ENCODE measurements around the gene WDFY4.

The WDFY4 gene

DNA sequence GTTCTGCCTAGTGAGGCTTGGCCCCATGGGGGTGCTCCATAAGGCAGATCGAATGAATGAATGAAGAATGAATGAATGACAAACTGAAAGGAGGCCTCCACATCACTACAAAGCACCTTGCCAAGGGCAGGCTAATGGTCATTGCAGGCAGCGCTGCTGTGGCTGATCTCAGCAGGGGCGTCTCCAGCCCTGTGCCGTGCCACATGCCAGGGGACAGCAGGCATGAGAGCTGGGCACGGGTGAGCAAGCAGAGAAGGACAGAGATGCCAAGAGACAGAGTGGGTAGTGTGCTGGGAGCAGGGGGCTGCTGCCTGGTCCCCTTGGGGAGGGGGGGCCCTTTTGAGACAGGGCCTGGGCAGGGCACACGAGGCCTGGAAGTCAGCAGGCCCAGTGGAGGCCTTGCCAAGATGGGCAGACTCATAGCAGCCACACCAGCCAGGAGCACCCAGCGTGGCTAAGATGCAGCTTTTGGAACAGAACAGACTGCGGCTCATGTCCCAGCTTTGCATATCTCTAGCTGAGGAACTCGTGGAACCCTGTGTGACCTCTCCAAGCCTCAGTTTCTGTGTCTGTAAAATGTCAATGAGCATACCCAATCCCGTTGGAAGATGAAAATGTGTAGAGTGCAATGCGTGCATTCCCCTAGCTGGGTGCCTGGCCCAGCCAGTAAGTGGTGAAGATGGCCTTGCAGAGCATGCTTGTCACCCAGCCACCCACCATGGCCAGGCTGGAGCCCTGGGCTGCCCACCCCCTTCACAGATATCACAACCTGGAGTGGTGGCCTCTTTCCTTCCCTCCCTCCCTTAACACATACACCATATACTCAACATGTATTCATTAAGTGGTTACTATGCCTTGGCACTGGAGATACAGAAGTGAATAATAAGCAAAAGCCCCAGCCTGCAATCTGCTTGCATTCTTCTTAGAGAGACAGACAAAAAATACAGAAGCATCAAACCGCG lies 316.0 kb downstream of the WDFY4 start:
- DNase-seq: no peak

GRCh38 chr10:49001402-49001801 lies 316.7 kb downstream of the WDFY4 start:
- DNase-seq: no peak

- no peak for DNase-seq
Measured at GRCh38 chr10:49001870-49002672, 317.4 kb downstream of the WDFY4 start.

- DNase-seq: no peak
Measured at GRCh38 chr10:49005270-49005669, 320.6 kb downstream of the WDFY4 start.

GRCh38 chr10:49007129-49007528 lies 322.5 kb downstream of the WDFY4 start:
- no peak for DNase-seq

GRCh38 chr10:49008091-49008490 lies 323.4 kb downstream of the WDFY4 start:
- peak; percentile 58 for DNase-seq

DNA sequence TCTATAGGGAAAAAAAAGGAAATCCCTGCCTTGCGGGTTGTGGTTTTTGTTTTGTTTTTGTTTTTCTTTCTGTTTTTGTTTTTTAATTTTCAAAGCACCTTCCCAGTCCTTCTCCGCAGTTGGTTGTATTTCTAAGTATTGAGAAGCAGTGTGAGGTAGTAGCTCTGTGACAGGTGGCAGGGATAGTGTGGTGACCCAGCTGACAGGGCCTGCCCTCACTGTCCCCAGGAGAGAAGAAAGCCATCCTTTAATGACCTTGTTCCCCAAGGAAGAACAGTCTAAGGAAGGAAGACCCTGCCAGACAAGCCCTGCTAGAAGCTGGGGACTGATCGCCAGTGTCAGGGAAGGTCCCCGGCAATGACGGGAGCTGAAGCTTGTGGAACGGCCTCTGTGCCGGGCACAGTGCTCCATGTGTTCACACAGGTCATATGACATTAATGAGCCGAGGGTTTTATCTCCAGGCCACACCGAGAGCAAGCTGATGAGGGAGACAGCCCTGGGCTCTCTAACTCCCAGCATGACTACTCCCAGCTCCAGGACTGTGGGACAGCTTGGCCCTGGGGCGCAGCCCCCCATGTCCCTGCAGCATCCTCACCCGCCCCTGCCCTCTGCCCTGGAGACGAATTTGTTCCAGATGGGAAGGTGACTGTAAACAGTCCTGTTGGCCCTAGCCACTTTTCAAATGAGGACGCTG lies 324.0 kb downstream of the WDFY4 start:
- DNase-seq: no peak

DNA sequence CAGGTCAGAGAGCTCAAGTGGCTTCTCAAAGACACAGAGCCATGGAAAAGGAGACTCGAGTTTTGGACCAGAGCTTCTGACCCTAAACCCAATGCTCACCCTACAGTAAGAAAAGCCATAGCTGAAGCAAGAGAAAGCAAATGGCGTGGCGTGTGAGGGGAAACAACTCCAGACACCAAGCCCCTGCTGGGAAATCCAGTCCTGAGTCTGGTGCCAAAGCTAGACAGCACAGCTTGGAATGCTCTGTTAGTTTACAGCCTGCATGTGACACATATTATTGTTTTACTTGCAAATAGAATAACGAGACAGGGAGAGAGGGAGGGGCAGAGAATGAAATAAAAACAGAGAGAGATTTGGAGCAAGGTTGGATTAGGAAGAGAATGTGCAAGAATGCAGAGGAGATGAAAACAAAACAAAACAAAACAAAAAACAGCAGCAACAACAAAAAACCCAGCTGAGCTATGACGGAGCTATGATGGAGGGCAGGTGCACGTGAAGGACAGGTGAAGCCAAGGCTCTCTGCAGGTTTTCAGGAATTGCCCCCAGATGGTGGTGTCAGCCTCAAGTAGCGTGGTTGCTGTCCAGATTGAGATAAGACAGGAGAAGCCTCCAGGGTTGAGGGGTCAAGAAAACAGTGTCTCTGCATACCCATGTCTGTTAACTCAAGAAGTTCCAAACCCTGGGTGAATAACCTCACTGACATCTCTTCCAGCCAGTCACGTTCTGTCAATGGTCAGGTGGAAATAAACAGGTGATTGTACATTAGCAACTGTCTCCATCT lies 324.7 kb downstream of the WDFY4 start:
- peak; percentile 52 for DNase-seq

DNA sequence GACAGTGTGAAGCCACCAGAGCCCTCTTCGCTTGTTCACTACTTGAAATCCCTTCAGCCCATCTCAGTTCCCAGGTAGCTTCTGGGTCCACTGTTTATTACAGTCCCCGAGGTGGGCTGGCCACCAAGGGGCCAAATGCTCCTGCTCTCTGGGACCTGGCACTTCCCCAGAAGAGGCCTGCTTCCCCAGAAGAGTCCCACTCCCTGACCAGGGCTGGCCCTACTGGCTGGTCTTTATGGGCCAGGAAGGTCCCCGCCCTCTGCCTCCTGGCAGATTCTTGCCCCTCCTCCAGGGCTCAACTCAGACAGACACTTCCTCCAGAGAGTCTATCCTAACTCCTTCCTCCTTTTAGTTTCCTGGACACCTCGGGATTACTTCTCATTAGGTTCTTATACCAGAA lies 325.6 kb downstream of the WDFY4 start:
- no peak for DNase-seq

- no peak for DNase-seq
Measured at GRCh38 chr10:49010865-49011264, 326.2 kb downstream of the WDFY4 start.

DNA sequence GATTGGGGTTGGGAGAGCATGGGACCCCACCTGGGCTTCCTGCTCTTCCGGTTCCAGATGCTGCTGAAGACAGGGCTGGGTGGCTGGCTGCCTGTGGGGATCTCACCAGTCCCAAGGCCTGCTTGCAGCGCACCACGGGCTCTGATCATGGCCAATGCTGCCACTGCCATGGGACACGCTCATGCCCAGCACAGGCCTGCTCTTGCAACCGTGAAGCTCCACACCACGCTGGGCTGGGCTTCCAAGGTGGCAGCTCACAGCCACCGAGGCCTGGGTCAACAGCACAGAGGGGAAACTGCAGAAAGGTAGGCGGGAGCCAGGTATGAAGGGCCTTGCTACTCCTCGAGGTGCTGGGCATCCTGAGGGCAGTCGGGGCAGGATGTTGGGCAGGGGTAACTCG lies 327.1 kb downstream of the WDFY4 start:
- DNase-seq: no peak

DNA sequence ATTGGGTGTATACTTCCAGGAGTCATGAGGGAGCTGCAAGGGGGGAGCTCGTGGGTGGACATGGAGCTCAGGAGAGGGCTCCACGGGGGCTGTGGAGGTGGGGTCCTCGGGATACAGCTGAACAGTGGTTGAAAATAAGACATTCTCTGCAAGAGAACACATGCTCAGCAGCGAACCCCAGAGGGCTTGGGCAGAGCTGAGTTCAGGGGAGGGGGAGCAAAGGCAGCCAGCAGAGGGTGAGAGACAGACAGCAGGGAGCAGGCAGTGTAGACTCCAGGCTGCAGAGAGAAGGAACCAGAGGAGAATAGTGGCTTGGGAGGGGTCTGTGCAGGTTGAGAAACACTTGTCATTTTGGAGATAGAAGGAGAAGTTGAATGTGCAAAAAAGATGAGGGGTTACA lies 327.9 kb downstream of the WDFY4 start:
- no peak for DNase-seq

GRCh38 chr10:49015700-49016099 lies 331.0 kb downstream of the WDFY4 start:
- DNase-seq: no peak

GRCh38 chr10:49021685-49022084 lies 337.0 kb downstream of the WDFY4 start:
- DNase-seq: no peak

- DNase-seq: no peak
Measured at GRCh38 chr10:49023071-49023470, 338.4 kb downstream of the WDFY4 start.

- peak; percentile 62 for DNase-seq
Measured at GRCh38 chr10:49023752-49024151, 339.1 kb downstream of the WDFY4 start.

GRCh38 chr10:49024484-49024883 lies 339.8 kb downstream of the WDFY4 start:
- no peak for DNase-seq

DNA sequence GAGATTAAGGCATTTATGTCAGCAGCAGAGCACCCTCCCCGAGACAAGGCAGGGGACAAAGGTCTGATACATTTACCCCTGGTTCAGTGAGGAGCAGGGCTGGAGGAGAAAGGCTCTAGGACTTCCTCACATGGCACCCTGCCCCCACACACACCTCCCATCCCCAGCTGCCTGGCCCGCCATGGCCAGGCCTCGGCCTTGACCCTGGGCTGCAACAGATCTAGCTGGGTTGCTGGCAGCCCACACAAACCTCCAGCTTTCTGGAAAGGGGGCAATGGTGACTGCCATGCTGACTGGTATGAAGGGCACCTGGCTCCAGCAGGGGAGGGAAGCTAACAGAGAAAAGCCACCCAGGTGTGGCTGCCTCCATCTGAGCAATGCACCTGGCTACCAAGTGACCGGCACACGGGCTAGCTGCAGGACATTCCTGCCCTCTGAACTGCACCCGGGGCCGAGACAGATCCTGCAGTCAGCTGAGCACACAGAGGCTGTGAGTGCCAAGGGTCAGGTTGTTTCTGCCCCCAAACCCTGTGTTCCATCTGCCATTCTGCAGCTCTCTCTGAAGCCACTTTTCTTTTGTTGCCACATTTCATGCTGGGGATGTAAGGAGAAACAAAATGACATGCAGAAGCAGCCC lies 340.8 kb downstream of the WDFY4 start:
- no peak for DNase-seq

DNA sequence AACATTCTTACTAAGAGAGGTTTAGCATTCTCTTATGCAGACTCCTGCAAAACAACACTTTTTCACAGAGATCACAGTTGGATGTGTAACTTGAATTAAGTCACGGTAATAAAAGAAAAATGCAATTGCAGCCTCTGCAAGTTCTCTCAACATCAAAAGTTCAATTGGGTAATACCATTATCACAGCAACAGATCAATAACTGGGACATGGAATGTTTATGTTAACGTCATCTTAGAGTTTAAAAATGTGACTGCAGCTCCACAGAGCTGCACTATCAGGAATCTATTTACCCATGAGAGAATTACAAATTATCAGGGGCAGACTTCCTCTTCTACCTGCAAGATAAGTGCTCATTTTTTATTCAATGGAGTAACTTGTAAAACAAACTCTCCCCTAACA lies 344.0 kb downstream of the WDFY4 start:
- no peak for DNase-seq

DNA sequence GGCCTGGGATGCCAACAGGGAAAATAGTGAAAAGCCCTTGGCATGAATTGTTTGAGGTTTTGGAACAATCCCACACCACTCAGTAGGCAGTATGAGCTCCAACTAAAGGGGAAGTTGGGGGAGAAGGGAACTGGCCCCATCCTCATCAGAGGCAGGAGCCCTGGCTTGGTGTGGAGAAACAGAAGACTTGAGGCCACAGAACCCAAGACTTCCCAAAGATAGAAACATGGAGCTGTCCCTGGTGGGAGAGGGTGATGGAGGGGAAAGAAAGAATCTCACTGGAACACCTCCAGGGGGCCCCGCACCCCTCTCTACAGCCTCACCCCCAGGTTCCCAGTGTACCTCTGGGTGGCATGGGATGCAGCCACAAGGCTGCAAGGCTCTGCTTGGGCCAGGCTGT lies 345.0 kb downstream of the WDFY4 start:
- no peak for DNase-seq

All from femur (tissue), 1 donor.